ENCODE data around the gene HDGF. TPM values are rescaled to one million over a fixed set of nuclear protein-coding genes. Genes with fewer than 3 reads are reported as not detected.

The HDGF gene
- total RNA-seq, 2 donors from 2014 or later, result 208 to 308 TPM

DNA sequence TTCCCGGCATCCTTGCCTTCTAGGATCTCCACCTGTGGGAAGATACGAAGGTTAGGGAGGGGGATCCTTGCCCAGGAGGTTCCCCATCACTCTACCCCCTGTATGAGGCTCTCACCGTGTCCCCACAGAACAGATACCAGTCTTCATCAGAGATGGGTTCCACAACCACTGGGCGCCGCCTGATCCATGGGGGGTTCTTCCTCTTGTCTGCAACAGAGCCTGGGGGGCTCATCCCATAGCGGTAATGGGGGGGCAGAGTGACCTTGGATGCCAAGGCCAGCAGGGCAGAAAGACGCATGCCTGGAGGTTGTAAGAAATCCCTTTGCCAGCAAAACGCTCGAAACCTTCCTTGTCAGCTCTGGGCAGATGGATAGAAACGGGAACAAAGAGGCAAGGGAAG is 13.1 kb downstream of the HDGF start:
- peaks cover 14% of the 10 kb centered on the region for H3K36me3 Mint-ChIP-seq
- peak overlapping the region; percentile 31 to 40 for H3K27ac Mint-ChIP-seq
- no peak for ATAC-seq

DNA sequence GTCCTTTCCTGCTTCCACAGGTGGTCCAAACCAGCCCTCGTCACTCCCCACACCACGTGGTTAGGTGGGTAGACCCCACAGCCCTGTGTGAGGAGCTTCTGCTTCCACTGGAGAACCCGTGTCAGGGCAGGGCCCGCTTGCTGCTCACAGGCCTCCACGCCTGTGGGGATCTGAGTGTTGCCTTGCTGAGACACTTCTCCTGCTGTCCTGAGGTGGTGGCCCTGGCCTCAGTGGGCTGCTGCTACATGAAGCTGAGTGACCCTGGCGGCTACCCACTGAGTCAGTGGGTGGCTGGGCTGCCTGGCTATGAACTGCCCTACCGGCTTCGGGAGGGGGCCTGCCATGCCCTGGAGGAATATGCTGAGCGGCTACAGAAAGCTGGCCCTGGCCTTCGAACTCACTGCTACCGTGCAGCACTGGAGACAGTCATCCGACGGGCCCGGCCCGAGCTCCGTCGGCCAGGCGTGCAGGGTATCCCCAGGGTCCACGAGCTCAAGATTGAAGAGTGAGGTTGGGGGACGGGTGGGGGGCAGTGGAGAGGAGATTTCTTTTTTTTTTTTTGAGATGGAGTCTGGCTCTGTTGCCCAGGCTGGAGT is 17.4 kb downstream of the HDGF start:
- DNase-seq (ENCODE audit: low spot score) (no peak), ATAC-seq (no peak)
- Mint-ChIP-seq H3K9me3 (no peaks in the 10 kb centered on the region), H3K27ac (no peak overlapping the region), H3K4me3 (no peak overlapping the region), H3K27me3 (no peaks in the 10 kb centered on the region), H3K36me3 (peaks cover 6% of the 10 kb centered on the region), H3K4me1 (ENCODE audit: low read depth in 2 of 2) (peaks cover 12 to 15% of the 10 kb centered on the region in 2 donors)

More for the DNA sequence above, 13.1 kb downstream of the HDGF start:
- DNase-seq (ENCODE audit: low spot score), result no peak
- peak overlapping the region; percentile 67 for H3K4me3 Mint-ChIP-seq
- H3K4me1 Mint-ChIP-seq (ENCODE audit: low read depth in 2 of 2), result peaks cover 22 to 26% of the 10 kb centered on the region in 2 donors
- no peaks in the 10 kb centered on the region for H3K9me3 Mint-ChIP-seq
- H3K27me3 Mint-ChIP-seq, result no peaks in the 10 kb centered on the region

DNA sequence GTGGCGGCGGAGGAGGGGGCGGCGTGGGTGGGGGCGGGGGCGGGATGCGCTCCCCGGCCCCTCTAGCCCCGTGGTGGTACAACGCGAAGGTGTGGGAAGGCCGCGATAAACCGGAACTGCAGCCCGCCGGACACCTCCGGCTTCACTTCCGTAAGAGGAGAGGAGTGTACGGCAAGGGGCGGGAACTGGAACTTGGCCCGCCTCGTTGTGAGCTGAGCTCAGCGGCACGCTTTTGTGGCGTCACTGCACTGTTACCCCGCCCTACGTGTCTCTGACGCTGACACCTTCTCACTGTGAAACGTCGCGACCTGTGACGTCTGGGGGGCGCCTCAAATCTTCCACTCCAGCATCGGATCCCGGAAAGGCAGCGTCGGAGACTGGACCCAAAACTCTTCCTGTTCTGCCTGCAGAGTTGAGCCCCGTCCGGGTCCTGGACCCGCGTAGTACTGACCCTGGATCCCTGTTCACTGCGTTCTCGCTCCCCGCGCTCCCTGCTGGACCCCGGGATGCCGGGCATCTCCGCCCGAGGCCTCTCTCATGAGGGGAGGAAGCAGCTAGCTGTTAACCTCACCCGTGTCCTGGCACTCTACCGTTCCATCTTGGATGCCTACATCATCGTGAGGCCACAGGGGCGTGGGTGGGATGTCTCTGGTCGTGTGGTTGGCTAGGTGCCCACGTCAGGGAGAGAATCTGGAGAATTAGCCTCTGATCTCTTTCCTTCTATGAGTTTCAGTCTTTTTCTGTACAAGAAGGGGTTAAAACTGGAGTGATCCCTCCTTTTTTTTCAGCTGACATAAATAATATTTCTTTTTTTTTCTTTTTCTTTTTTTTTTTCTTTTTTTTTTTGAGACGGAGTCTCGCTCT is 22.6 kb downstream of the HDGF start, which contains the start of gene ISG20L2:
ISG20L2 (minus strand) TSS at position 168 of the 864 bp plus-strand sequence. CDS start 1,114 bp downstream, outside the sequence.
- no peak within 1 kb of the TSS for H3K27ac Mint-ChIP-seq
- peak; percentile 97 for ATAC-seq
- no peaks in the 10 kb centered on the region for H3K27me3 Mint-ChIP-seq
- H3K9me3 Mint-ChIP-seq, result no peaks in the 10 kb centered on the region
- no peak within 1 kb of the TSS for H3K4me3 Mint-ChIP-seq
- DNase-seq (ENCODE audit: low spot score), result peak; percentile 98
- peaks cover 18% of the 10 kb centered on the region for H3K36me3 Mint-ChIP-seq
- H3K4me1 Mint-ChIP-seq (ENCODE audit: low read depth in 2 of 2), result peaks cover 15 to 24% of the 10 kb centered on the region in 2 donors

DNA sequence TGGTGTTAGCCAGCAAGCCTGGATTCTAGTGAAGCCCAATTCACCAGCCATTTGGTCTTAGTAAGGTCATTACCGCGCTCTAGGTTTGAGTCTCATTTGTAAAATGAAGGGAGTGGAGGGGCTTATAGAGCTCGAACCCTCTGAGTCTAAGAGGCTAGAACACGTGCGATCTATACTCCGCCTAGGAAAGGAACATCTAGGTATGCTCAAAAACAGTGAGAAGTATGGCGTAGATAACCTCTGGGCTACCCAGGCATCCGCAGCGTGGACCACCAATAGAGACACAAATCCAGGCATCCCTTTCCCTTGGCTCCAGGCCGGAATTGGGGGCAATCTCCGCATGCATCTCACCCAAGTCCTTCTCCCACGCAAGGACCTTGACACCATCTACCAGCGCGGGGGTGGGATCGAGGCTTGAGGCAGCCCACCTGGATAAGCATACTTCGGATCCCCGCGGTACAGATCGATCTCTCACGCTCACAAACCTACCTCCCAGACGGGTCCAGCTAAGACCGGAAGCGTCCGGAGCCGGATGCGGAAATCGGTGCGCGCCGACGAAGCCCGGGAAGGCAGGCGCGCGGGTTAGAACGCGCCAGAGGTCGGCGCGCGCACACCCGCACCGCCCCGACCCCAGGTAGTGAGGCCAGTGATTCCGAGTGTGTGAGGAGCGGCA is 23.4 kb downstream of the HDGF start, which contains the start of gene METTL25B:
METTL25B (plus strand) TSS at position 544 of the 673 bp plus-strand sequence. CDS start 636 bp downstream, outside the sequence.
- ATAC-seq (peak; percentile 81 to 86), DNase-seq (ENCODE audit: low spot score) (peak; percentile 91)
- H3K4me1 Mint-ChIP-seq (ENCODE audit: low read depth in 2 of 2), result peaks cover 23 to 31% of the 10 kb centered on the region in 2 donors
- no peaks in the 10 kb centered on the region for H3K9me3 Mint-ChIP-seq
- no peak within 1 kb of the TSS for H3K27ac Mint-ChIP-seq
- no peaks in the 10 kb centered on the region for H3K27me3 Mint-ChIP-seq
- peaks cover 25% of the 10 kb centered on the region for H3K36me3 Mint-ChIP-seq
- no peak within 1 kb of the TSS for H3K4me3 Mint-ChIP-seq

DNA sequence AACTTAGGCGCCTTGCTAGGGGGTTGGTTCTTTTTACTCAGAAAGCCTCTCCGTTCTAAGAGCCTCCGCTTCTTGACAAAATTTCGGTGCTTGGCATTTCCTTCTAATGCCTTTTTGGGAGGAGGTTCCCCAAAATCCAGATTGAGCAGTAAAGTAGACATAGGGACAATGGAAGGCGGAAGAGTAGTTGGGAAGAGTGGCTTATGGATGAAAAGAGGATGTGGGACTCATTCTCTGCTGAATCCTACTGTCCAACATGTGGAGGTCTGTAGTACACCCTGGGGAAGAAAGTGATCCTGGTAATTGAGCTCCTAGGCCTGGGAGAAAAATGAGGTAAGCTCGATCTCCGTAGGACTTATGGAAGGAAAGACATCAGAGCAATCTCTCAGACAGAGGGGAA is 24.0 kb downstream of the HDGF start:
- H3K27me3 Mint-ChIP-seq, result no peaks in the 10 kb centered on the region
- H3K4me3 Mint-ChIP-seq, result no peak overlapping the region
- DNase-seq (ENCODE audit: low spot score) (no peak), ATAC-seq (no peak)
- H3K27ac Mint-ChIP-seq, result no peak overlapping the region
- H3K36me3 Mint-ChIP-seq, result peaks cover 25% of the 10 kb centered on the region
- no peaks in the 10 kb centered on the region for H3K9me3 Mint-ChIP-seq
- H3K4me1 Mint-ChIP-seq (ENCODE audit: low read depth in 2 of 2), result peaks cover 23 to 31% of the 10 kb centered on the region in 2 donors

DNA sequence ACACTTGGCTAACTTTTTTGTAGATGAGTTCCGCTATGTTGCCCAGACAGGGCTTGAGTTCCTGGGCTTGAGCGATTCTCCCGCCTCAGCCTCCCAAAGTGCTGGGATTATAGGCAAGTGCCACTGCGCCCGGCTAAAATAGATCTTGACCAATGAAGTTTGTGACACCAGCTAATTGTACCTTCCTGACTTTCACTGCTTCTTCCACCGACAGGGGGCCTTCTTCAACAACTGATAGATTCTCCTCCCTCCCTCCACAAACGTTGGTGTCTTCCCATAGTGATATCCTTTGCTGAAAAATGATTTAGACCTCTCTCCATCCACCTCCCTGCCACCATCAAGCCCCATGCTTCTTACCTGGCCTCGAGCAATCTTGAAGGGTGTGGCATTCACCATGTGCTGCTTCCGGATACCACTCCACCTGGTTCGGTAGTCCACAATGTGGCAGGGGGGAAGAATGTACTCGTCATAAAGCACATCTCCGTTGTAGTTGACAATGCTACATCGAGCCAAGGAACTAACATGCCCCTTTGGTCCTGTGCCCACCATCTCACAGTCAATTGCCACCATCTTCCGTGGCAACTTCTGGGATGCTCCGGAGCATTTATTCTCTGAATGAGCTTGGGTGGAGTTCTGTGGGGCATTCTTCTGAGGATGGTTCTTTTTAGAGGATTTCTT is 24.8 kb downstream of the HDGF start:
- H3K36me3 Mint-ChIP-seq, result peaks cover 25% of the 10 kb centered on the region
- no peaks in the 10 kb centered on the region for H3K27me3 Mint-ChIP-seq
- peaks cover 23 to 32% of the 10 kb centered on the region in 2 donors for H3K4me1 Mint-ChIP-seq (ENCODE audit: low read depth in 2 of 2)
- no peak for ATAC-seq
- no peak for DNase-seq (ENCODE audit: low spot score)
- no peaks in the 10 kb centered on the region for H3K9me3 Mint-ChIP-seq
- H3K4me3 Mint-ChIP-seq, result no peak overlapping the region
- H3K27ac Mint-ChIP-seq, result no peak overlapping the region

DNA sequence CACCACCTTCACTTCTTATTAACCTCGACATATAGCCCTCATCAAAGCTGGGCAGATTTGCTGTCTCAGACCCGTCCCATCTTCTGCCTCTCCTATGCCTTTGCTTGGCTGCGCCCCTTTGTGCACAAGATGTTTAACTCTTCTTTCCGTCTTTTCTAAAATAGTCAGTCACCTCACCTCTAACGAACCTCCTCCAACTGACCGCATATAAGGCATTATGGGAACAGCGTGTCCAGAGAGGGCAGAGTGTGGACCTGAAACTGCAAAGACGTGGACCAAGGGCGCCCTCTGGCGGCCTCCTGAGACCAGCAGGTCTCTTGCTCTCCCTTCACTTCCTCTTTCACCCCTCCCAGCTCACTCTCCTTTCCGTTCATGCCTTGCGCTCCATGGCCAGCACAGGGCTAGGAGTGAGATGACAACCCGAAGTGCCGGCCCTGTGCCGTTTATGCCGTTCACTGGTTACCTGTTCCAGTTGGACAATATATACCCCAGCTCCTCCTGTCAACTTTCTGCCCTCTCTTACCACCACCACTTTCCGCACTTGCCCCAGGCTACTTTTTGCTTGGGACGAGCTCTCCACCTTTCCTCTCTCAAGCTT is 25.7 kb downstream of the HDGF start:
- H3K9me3 Mint-ChIP-seq, result no peaks in the 10 kb centered on the region
- DNase-seq (ENCODE audit: low spot score), result peak; percentile 87
- H3K36me3 Mint-ChIP-seq, result peaks cover 29% of the 10 kb centered on the region
- peak; percentile 45 to 54 for ATAC-seq
- no peaks in the 10 kb centered on the region for H3K27me3 Mint-ChIP-seq
- H3K27ac Mint-ChIP-seq, result no peak overlapping the region
- no peak overlapping the region for H3K4me3 Mint-ChIP-seq
- H3K4me1 Mint-ChIP-seq (ENCODE audit: low read depth in 2 of 2), result peaks cover 28 to 39% of the 10 kb centered on the region in 2 donors

DNA sequence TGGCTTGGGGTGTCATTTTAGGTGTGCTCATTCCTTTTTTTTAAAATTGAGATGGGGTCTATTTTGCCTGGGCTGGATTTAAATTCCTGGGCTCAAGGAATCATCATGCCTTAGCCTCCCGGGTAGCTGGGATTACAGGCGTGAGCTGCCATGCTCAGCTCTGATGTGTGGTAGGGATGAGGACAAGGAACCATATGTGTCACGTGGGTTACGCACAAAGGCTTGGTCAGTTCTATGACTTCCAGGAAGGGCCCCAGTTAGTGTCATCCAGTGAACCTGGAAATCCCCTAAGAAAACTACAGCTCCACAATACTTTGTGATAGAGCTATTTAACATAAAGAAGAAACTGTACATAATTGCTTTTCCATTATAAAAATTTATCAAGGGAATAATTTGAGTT is 29.9 kb downstream of the HDGF start:
- H3K4me3 Mint-ChIP-seq, result peak overlapping the region; percentile 67
- DNase-seq (ENCODE audit: low spot score) (peak; percentile 82), ATAC-seq (peak; percentile 81 to 83)
- H3K27me3 Mint-ChIP-seq, result no peaks in the 10 kb centered on the region
- peaks cover 25% of the 10 kb centered on the region for H3K36me3 Mint-ChIP-seq
- no peaks in the 10 kb centered on the region for H3K9me3 Mint-ChIP-seq
- peak overlapping the region; percentile 91 to 99 for H3K27ac Mint-ChIP-seq
- H3K4me1 Mint-ChIP-seq (ENCODE audit: low read depth in 2 of 2), result peaks cover 22 to 23% of the 10 kb centered on the region in 2 donors

DNA sequence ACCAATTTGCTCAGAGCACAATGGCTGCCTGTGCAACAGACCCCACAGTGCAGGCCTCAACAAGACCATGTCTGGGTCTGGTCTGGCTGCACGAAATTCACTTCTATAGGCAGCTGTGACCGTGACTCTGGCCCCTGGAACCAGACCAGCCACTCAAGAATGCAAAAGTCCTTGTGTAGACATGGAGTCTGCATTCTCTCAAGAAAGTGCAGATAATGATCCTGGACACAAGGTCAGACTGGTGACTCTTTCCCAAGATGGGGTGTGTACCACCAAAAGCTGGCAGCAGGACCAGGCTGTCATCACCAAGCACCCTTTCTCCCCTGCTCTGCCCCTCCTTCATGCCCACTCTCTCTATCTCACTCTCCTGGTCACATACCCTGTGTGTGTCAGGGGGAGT is 30.3 kb downstream of the HDGF start:
- peak overlapping the region; percentile 91 to 99 for H3K27ac Mint-ChIP-seq
- H3K4me1 Mint-ChIP-seq (ENCODE audit: low read depth in 2 of 2), result peaks cover 23 to 24% of the 10 kb centered on the region in 2 donors
- DNase-seq (ENCODE audit: low spot score), result no peak
- H3K36me3 Mint-ChIP-seq, result peaks cover 25% of the 10 kb centered on the region
- peak overlapping the region; percentile 67 for H3K4me3 Mint-ChIP-seq
- H3K9me3 Mint-ChIP-seq, result no peaks in the 10 kb centered on the region
- H3K27me3 Mint-ChIP-seq, result no peaks in the 10 kb centered on the region
- ATAC-seq, result peak; percentile 44 to 64

DNA sequence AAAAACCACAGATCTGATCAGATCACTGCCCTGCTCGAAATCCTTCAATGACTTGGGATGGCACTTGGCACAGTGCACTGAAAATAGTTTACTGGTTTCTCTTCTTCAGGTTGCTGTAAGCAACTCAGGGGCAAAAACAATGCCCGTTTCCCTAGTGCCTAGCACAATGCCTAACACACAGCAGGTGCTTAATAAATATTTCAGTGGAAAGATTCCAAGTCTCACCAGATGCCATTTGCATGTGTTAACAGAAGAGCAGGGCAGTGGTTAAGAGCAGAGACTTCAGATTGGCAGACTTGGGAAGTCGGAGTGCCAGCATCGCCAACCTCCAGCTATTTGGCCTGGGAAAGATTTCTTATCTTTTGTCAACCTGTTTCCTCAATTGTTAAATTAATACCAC is 34.1 kb downstream of the HDGF start:
- Mint-ChIP-seq H3K27ac (no peak overlapping the region), H3K36me3 (peaks cover 13% of the 10 kb centered on the region), H3K9me3 (no peaks in the 10 kb centered on the region), H3K4me3 (no peak overlapping the region), H3K4me1 (ENCODE audit: low read depth in 2 of 2) (peaks cover 15 to 16% of the 10 kb centered on the region in 2 donors), H3K27me3 (no peaks in the 10 kb centered on the region)
- ATAC-seq, result no peak
- DNase-seq (ENCODE audit: low spot score), result no peak

DNA sequence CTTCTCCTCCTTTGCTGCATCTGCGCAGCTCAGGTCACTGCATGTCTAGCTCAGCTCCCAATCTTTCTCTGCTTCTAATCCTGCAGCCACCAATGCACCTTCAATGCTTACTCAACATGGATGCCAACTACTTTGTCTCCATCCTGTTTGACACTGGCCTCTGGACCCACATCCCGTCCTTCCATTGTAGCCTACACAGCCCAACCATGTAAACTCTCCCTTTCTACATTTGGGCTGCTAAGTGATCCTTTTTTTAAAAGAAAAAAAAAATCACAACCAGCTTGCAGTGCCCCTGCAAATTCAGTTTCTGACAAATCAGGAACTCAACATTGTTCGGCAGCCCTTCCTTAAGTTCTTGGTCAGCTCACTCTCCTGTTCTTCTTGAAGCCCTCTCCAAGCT is 36.6 kb downstream of the HDGF start:
- ATAC-seq (peak in 1 of 2 donors; percentile 32), DNase-seq (ENCODE audit: low spot score) (no peak)
- Mint-ChIP-seq H3K27me3 (no peaks in the 10 kb centered on the region), H3K4me3 (no peak overlapping the region), H3K4me1 (ENCODE audit: low read depth in 2 of 2) (peaks cover 9 to 10% of the 10 kb centered on the region in 2 donors), H3K9me3 (no peaks in the 10 kb centered on the region), H3K27ac (peak overlapping the region in 1 of 2 donors; percentile 3), H3K36me3 (peaks cover 9% of the 10 kb centered on the region)

DNA sequence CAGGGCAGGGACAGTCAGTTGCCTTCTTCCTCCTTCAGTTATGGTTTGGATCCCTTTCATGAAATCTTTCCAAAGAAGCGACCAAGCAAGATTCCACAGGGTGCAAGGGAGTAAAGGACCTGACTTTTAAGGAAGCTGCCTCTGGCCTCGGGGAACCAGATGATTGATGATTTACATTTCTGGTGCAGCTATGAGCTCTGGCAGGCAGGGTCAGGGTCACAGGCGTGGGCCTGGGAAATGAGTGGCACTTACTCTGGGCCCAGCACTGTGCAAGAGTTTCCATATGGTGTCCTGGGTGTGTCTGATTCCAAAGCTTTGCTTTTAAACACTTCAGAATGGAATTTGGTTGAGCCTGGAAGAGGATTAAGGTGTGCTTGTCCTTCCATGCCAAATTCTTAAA is 38.8 kb downstream of the HDGF start:
- Mint-ChIP-seq H3K4me1 (ENCODE audit: low read depth in 2 of 2) (peaks cover 9 to 10% of the 10 kb centered on the region in 2 donors), H3K27me3 (no peaks in the 10 kb centered on the region), H3K36me3 (peaks cover 9% of the 10 kb centered on the region), H3K4me3 (no peak overlapping the region), H3K9me3 (no peaks in the 10 kb centered on the region), H3K27ac (no peak overlapping the region)
- DNase-seq (ENCODE audit: low spot score) (no peak), ATAC-seq (no peak)

All from natural killer cell treated with Interleukin-12 subunit alpha and Interleukin-12 subunit beta and Interleukin-15 and Interleukin-18, amount 100 ng/mL, for 72 hours (primary cell).